GM20000 (cell line): Measurements from ENCODE around the gene CCL7.

ENCODE experiments used
- DNase-seq: peaks from one replicate; pipeline ENCODE4 v3.0.0; 2012; ENCODE audit warnings: low spot score
- TF ChIP-seq, protein P1 (sequence below): IDR thresholded peaks from 2 replicates; pipeline ENCODE4 v1.5.1; 2012; ENCODE audit warnings: mild to moderate bottlenecking, control low read depth; ENCODE audit errors: extremely low read depth, missing control alignments

CCL7 gene

DNA sequence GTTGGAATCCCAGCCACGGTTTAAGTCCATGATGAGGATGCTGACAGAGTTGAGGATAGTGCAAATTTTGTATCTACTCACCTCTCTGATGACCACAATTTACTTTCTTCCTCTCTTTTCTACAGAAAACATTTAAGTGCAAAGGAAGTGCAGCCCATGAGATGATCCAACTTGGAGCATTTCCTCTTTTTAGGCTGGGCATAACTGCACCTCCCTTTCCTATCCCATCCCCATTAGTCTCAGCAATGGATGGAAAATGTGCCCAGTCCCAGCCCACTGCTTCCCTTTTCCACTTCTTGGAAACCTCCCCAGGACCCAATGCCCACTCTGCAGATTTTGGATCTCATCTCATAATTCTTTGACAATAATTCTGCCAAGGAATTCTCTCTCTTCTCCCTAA lies 32.6 kb downstream of the CCL7 start:
- no peak for DNase-seq
- TF ChIP-seq, protein P1, sequence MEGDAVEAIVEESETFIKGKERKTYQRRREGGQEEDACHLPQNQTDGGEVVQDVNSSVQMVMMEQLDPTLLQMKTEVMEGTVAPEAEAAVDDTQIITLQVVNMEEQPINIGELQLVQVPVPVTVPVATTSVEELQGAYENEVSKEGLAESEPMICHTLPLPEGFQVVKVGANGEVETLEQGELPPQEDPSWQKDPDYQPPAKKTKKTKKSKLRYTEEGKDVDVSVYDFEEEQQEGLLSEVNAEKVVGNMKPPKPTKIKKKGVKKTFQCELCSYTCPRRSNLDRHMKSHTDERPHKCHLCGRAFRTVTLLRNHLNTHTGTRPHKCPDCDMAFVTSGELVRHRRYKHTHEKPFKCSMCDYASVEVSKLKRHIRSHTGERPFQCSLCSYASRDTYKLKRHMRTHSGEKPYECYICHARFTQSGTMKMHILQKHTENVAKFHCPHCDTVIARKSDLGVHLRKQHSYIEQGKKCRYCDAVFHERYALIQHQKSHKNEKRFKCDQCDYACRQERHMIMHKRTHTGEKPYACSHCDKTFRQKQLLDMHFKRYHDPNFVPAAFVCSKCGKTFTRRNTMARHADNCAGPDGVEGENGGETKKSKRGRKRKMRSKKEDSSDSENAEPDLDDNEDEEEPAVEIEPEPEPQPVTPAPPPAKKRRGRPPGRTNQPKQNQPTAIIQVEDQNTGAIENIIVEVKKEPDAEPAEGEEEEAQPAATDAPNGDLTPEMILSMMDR: no peak

DNA sequence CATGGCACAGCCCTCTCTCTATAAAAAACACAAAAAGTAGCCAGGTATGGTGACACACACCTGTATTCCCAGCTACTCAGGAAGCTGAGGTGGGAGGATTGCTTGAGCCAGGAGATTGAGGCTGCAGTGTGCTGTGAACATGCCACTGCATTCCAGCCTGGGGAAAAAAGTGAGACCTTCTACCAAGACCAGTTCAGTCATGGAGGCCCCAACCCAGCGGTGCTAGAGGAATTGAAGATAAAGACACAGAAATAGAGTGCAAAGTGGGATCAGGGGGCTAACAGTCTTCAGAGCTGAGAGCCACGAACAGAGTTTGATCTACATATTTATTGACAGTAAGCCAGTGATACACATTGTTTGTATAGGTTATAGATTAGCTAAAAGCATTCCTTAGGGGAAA lies 33.6 kb downstream of the CCL7 start:
- TF ChIP-seq, protein P1: no peak
- DNase-seq: no peak

DNA sequence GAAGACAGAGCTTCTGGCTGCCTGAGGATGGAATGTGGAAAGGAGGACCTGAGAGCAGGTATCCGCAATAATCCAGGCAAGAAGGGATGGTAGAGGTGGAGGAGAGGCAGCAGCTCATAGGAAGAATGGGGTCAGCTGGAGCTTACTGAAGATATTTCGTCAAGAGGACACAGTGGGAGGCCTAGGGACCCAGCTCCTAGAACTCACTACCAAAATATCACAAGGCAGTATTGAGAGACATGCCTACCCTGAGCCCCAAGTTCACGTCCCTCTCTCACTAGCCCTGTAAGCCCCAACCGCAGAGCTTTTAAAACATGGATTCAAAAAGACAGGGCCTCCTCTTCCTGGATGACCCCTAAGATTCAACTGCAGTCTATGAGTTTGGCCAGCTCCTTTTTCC lies 35.0 kb downstream of the CCL7 start:
- TF ChIP-seq, protein P1: no peak

DNA sequence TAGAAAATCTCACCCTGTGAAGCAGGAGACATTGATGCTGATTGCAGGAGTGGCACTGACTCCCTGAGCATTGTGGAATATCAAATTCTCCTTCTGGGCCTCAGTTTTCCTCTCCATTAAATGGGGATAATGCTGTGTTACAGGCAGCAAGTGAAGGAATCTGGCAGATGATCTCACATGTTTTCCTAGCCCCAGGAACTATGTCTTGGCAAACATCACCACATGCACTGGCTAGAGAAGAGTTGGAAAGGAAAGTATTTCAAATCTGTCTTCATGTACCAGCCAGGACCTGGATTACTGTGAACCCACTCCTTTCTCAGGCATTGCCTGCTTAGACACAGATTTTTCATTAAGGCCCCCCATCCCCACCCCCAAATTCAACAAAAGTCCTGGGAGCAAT lies 35.6 kb downstream of the CCL7 start:
- TF ChIP-seq, protein P1: no peak
- no peak for DNase-seq

More for the DNA sequence above, 35.0 kb downstream of the CCL7 start:
- DNase-seq: no peak

DNA sequence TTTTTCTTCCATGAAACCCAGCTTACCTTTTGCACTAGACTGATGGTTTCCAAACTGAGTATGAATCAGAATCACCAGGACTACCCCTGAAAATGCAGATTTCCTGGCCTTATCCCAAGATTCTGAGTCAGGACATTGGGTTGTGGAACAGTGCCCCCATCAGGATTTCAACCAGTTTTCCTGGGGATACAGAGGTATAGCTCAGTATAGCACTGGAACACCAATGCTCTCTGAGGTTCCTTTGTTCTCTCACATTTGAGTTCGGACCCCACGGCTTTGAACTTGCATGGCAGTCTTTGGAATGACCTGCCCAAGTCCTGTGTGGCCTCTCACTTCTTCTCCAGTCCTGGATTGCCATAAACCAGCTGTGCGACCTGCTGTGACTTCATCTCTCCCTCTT lies 36.4 kb downstream of the CCL7 start:
- no peak for DNase-seq
- TF ChIP-seq, protein P1: no peak

DNA sequence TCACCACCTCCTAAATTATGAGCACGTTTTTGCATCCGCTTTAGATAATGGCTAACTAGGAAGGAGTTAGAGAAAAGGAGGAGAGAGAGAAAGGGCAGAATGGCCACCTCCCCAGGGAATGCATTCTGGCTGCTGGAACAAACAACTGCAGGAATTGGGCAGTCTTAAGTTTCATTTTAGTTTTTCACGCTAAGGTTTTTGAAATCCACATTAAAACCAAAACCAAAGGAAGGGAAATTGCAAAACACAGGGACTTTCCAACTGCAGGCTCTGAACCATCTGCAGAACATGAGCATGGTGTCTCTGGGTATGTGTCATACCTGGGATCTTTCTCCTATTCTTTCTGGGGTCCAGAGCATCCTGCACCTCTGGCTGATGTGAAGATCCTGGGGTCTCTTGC lies 37.1 kb downstream of the CCL7 start:
- no peak for DNase-seq
- TF ChIP-seq, protein P1: no peak

DNA sequence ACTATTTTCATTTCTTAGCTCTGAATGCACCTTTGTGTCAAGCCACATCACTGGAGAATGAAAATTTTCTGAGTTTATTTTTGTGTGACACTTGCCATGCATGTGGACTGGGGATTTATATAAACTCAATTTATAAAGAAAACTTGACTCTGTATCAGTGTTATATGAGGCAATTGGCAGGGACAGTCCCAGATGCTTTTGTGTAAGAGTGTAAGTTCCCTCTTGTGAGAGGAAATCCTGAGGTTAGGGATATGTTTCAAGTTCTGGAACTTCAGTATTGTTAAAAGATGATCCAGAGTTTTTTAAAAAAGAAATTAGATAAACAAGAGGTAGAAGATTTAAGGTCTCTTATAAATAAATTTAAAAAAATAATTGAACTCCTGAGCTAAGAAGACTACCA lies 38.4 kb downstream of the CCL7 start:
- TF ChIP-seq, protein P1: no peak
- DNase-seq: no peak
